Fibroblast of skin of right quadriceps (primary cell): ENCODE data around the gene F8.
"Not testable (repeated sequence)": the region's sequence is repeated elsewhere in the genome, so short reads cannot be mapped to it uniquely, and the experiment has no call there.

ENCODE experiments used
- DNase-seq: peaks from one replicate; pipeline ENCODE4 v3.0.0-alpha.2; 2013

Gene F8

GRCh38 chrX:154980330-154981115 lies 42.0 kb downstream of the F8 start:
- DNase-seq: peak; percentile 53

GRCh38 chrX:154979629-154980028 lies 42.9 kb downstream of the F8 start:
- no peak for DNase-seq

- no peak for DNase-seq
These were observed 54.2 kb downstream of the F8 start for GRCh38 chrX:154968353-154968752.

- no peak for DNase-seq
These were observed 54.9 kb downstream of the F8 start for GRCh38 chrX:154967603-154968002.

GRCh38 chrX:154961947-154962346 lies 60.6 kb downstream of the F8 start:
- no peak for DNase-seq

- DNase-seq: not testable (repeated sequence)
These were observed 66.7 kb downstream of the F8 start for GRCh38 chrX:154955799-154956198.

GRCh38 chrX:154939265-154939664 lies 83.3 kb downstream of the F8 start:
- not testable (repeated sequence) for DNase-seq

- not testable (repeated sequence) for DNase-seq
These were observed 97.8 kb downstream of the F8 start for GRCh38 chrX:154924771-154925170.

- DNase-seq: peak; percentile 85
These were observed 104.5 kb downstream of the F8 start for GRCh38 chrX:154918060-154918483.

- no peak for DNase-seq
These were observed 108.5 kb downstream of the F8 start for GRCh38 chrX:154914052-154914451.

GRCh38 chrX:154910528-154910927 lies 112.0 kb downstream of the F8 start:
- DNase-seq: not testable (repeated sequence)

- not testable (repeated sequence) for DNase-seq
These were observed 112.5 kb downstream of the F8 start for GRCh38 chrX:154910048-154910447.

- DNase-seq: no peak
These were observed 113.7 kb downstream of the F8 start for GRCh38 chrX:154908821-154909220.

- no peak for DNase-seq
These were observed 120.1 kb downstream of the F8 start for GRCh38 chrX:154902408-154902807.

GRCh38 chrX:154900323-154900722 lies 122.2 kb downstream of the F8 start:
- no peak for DNase-seq

- DNase-seq: no peak
These were observed 130.2 kb downstream of the F8 start for GRCh38 chrX:154892296-154892695.

- DNase-seq: peak; percentile 19
These were observed 131.4 kb downstream of the F8 start for GRCh38 chrX:154890990-154891639.

- DNase-seq: not testable (repeated sequence)
These were observed 135.7 kb downstream of the F8 start for GRCh38 chrX:154886789-154887221.

GRCh38 chrX:154886069-154886788 lies 136.3 kb downstream of the F8 start, which contains the start of gene F8A1:
TSS of gene F8A1 (plus strand) at chrX:154886355. CDS start at chrX:154886375, 20 bp downstream.
- not testable (repeated sequence) for DNase-seq

GRCh38 chrX:154885549-154885948 lies 137.0 kb downstream of the F8 start:
- DNase-seq: not testable (repeated sequence)

GRCh38 chrX:154885057-154885456 lies 137.5 kb downstream of the F8 start:
- not testable (repeated sequence) for DNase-seq

GRCh38 chrX:154884069-154884468 lies 138.5 kb downstream of the F8 start:
- DNase-seq: not testable (repeated sequence)

- DNase-seq: no peak
These were observed 149.2 kb downstream of the F8 start for GRCh38 chrX:154873329-154873728.
